Eye (tissue), 1 donor: ENCODE data around the gene ORC3.
"Not testable (repeated sequence)": the region's sequence is repeated elsewhere in the genome, so short reads cannot be mapped to it uniquely, and the experiment has no call there.

Experiments
- DNase-seq: peaks from one replicate; pipeline ENCODE4 v3.0.0-alpha.2; 2015

ORC3 gene

GRCh38 chr6:87699576-87699975, 109.6 kb downstream of the ORC3 start:
- DNase-seq = peak; percentile 33

DNA sequence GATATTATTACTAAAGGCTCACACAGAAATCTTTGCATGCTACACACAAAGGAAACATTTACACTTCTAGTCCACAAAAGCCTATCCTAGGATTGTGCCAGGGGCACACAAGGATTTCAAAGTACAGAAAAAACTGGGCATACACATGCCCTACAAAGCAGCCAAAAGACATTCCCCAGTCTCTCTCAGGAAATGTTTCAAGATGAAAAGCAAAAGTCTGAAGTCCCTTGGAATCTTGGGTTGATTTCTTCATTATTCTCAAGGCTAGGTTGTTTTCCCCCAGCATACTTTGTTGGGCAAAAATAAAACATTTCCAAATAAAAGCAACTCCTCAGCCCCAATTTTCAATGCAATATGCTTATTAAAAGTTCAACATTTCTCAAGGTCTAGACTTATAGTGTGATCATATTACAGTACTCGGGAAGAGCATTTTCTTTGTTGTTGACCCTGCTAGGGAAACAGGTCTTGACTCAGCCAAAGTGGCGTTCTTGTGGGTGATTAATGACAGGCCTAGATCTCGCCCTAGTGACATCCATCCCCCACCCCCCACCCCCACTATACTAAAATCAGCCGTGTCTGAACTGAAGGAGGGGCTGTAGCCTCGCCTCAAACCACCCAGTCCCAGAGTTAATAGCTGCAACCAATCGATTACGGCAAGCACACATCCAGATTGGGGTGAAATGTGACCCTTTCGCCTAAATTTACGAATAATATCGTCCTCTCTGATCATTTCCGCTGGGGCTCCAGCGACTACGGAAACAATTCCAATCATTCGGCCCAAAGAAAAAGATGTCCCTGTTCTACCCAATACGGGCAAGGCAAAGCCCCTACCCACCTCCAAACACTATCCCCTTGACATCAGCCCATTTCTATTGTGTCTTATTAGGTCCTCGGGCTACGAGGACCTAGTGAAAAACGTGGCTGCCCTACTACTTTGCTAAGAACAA, 110.7 kb downstream of the ORC3 start:
- DNase-seq = peak; percentile 82

- no peak for DNase-seq
Measured at GRCh38 chr6:87701344-87701675, 111.4 kb downstream of the ORC3 start.

- DNase-seq = peak; percentile 100
Measured at GRCh38 chr6:87701676-87702588, 112.0 kb downstream of the ORC3 start, which contains the start of gene AKIRIN2. AKIRIN2 (minus strand) TSS chr6:87702233; CDS start chr6:87701684, 549 bp downstream.

DNA sequence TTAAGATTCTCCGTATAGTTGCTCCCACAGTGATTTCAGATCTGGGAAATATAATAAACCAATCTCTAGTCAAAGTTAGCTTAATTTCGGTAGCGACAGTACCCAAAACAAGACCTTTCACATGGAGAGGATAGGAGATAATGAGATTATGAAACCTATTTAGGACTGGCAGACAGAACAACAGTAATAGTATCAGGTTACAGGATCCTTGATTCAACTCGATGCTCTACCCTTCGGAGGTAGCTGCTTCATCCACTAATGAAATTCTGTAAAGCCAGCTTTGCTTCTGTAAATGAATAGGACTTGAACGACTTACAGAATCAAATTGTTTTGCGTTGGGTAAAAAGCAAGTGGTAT, 112.6 kb downstream of the ORC3 start:
- DNase-seq = no peak

DNA sequence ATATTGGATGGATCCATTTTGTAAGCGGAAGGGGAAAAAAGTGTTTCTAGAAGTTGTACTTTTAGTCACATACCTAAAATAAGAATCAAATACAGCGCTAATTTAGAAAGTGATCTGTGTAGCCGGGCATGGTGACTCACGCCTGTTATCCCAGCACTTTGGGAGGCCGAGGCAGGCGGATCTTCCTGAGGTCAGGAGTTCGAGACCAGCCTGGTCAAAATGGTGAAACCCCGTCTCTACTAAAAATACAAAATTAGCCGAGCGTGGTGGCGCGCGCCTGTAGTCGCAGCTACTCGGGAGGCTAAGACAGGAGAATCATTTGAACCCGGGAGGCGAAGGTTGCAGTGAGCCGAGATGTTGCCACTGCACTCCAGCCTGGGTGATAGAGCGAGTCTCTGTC, 113.1 kb downstream of the ORC3 start:
- not testable (repeated sequence) for DNase-seq

- DNase-seq = no peak
Measured at GRCh38 chr6:87705070-87705691, 115.2 kb downstream of the ORC3 start.

DNA sequence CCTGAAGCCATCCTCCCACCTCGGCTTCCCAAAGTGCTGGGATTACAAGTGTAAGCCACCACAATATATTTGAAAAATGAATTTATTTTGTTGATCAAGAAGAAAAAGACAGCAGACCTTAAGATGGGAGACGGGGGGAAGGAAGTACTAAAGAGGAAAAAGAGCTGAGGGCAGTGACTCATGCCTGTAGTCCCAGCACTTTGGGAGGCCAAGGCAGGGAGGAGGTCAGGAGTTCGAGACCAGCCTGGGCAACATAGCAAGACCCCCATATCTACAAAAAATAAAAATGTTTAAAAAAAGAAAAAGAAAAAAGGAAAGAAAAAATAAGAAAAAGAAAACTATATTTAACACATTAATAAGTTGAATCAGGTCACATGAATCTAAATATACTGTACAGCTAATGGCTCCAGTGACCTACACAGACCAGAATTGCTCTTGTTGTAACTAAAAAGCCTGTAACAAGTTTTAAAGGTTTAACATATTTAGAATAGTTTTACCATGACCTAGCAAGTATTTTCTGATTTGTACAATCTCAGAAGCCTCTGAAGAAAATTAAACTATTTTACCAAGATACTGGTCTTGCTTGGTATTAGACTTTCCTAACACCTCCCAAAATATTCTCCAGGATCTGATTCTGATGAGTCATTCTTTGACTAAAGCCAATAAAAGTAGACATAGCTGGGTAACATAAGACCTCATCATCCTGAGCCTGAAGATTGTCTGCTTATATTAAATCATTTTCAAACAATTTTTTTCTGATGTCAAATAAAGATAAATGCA, 116.4 kb downstream of the ORC3 start:
- no peak for DNase-seq

- DNase-seq = not testable (repeated sequence)
Measured at GRCh38 chr6:87708581-87709427, 118.9 kb downstream of the ORC3 start.

DNA sequence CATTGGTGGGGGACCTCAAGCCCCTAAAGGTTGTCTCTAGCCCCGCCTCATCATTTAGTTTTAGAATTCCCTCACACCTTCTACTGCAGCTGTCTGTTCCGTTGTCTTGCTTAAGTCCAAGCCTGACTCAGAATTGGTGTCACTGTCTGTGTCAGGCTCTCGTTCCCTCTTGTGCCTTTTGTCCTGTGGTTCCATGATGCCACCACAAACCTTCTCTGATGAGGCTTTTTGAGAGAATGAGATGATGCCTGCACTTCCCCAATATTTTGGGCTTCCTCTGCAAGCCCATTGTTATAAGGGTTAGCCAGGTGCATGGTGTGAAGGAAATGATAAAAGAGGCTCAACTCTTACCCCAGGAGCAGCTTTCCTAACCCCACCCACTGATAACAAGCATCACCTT, 120.2 kb downstream of the ORC3 start:
- no peak for DNase-seq

DNA sequence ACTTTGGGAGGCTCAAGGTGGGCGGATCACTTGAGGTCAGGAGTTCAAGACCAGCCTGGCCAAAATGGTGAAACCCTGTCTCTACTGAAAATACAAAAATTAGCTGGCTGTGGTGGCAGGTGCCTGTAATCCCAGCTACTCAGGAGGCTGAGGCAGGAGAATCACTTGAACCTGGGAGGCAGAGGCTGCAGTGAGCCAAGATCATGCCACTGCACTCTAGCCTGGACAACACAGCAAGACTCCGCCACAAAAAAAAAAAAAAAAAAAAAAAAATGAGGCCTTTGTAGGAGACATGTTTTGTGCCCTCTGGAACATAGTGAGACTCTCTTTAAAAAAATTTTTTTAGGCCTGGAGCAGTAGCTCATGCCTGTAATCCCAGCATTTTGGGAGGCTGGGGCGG, 122.8 kb downstream of the ORC3 start:
- DNase-seq = not testable (repeated sequence)

DNA sequence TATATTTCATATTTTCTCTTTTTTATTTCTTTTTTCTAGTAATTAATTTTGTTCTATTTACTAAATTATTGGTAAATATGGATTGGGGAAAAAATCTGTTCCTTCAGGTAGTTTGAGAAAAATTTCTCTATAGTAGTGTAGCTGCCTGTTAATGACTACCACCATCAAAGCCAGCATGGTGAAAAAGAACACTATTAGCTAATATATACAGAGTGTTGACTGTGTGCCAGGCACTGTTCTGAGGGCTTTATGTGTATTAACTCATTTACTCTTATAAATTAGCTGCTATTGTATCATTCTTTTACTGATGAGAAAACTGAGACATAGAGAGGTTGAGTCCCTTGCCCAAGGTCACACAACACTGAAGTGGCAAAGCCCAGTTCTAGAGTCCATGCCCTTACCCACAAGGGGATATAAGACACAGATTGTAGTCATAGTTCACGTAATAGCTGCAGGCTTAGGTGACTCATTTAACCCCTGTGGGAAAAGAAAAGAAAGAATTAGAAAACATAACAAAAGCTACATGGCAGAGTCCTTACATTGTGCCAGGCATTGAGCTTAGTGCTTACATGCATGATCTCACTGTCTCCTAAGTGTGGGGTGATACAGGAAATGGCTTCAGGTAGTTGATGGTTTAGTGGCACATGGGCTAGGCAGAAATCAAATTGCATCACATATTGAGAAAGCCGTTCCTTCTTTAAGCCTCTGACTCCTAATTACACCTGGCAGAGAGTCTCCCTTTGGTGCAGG, 124.3 kb downstream of the ORC3 start:
- no peak for DNase-seq
